Mesenchymal stem cell (in vitro differentiated cells and primary cell): Measurements from ENCODE around the gene VWA2.

Experiments
- DNase-seq: peaks from one replicate; pipeline ENCODE4 v3.0.0-alpha.2; 2013
- H2AFZ ChIP-seq: one replicate; pipeline ENCODE4 v1.6.1; 2013; ENCODE audit warnings: low read depth, mild to moderate bottlenecking, control low read depth, inconsistent platforms, low read length, moderate library complexity
- H2AK5ac ChIP-seq: 2 replicates; pipeline ENCODE4 v1.6.1; 2013; ENCODE audit warnings: low read length, moderate library complexity, mild to moderate bottlenecking, inconsistent platforms; ENCODE audit not compliant: severe bottlenecking
- H2BK120ac ChIP-seq: one replicate; pipeline ENCODE4 v1.6.1; 2013; ENCODE audit warnings: low read depth, mild to moderate bottlenecking, inconsistent platforms, low read length, moderate library complexity
- H2BK12ac ChIP-seq, 2 experiments: one replicate each; pipeline ENCODE4 v1.6.1; 2013; ENCODE audit warnings: inconsistent platforms in 2 of 2, low read length in 2 of 2, mild to moderate bottlenecking in 2 of 2, moderate library complexity in 2 of 2, control low read depth in 1 of 2
- H2BK15ac ChIP-seq: one replicate; pipeline ENCODE4 v1.6.1; 2013; ENCODE audit warnings: mild to moderate bottlenecking, low read depth, inconsistent platforms; ENCODE audit not compliant: poor library complexity, severe bottlenecking
- H2BK5ac ChIP-seq: 2 replicates; pipeline ENCODE4 v1.6.1; 2013; ENCODE audit warnings: low read depth, mild to moderate bottlenecking, low read length, control low read depth, inconsistent platforms; ENCODE audit not compliant: poor library complexity, severe bottlenecking
- H3K14ac ChIP-seq, 2 experiments: one replicate each; pipeline ENCODE4 v1.6.1; 2013; ENCODE audit warnings: inconsistent platforms in 2 of 2, low read length in 2 of 2, control low read depth in 1 of 2, mild to moderate bottlenecking in 1 of 2, moderate library complexity in 1 of 2
- H3K18ac ChIP-seq, 2 experiments: one replicate each; pipeline ENCODE4 v1.6.1; 2013; ENCODE audit warnings: inconsistent platforms in 2 of 2, low read length in 2 of 2, control low read depth in 1 of 2, low read depth in 1 of 2, mild to moderate bottlenecking in 1 of 2
- H3K23ac ChIP-seq, 2 experiments: one replicate each; pipeline ENCODE4 v1.6.1; 2013; ENCODE audit warnings: inconsistent platforms in 2 of 2, low read length in 2 of 2, mild to moderate bottlenecking in 2 of 2, moderate library complexity in 2 of 2, control low read depth in 1 of 2
- H3K27ac ChIP-seq: 2 replicates; pipeline ENCODE4 v1.5.1; 2013; ENCODE audit warnings: mild to moderate bottlenecking, moderate library complexity, low read length, control low read depth, inconsistent platforms; ENCODE audit not compliant: poor library complexity, severe bottlenecking
- H3K27me3 ChIP-seq, 2 experiments: 2 replicates each; pipeline versions ENCODE4 v1.6.1 to v1.7.0; 2013; ENCODE audit warnings: low read length in 2 of 2, mild to moderate bottlenecking in 2 of 2, moderate library complexity in 2 of 2, control low read depth in 1 of 2, inconsistent platforms in 1 of 2; ENCODE audit not compliant: control insufficient read depth in 1 of 2, insufficient read depth in 1 of 2
- H3K36me3 ChIP-seq, 2 experiments: 2 replicates each; pipeline versions ENCODE4 v1.6.1 to v1.7.0; 2013; ENCODE audit warnings: low read length in 2 of 2, control low read depth in 1 of 2, inconsistent platforms in 1 of 2, low read depth in 1 of 2, mild to moderate bottlenecking in 1 of 2; ENCODE audit not compliant: insufficient read depth in 2 of 2, control insufficient read depth in 1 of 2
- H3K4ac ChIP-seq, 2 experiments: one replicate each; pipeline ENCODE4 v1.6.1; 2013; ENCODE audit warnings: inconsistent platforms in 2 of 2, low read length in 2 of 2, mild to moderate bottlenecking in 2 of 2, moderate library complexity in 2 of 2, control low read depth in 1 of 2, low read depth in 1 of 2
- H3K4me1 ChIP-seq: 2 replicates; pipeline ENCODE4 v1.6.1; 2013; ENCODE audit warnings: low read depth, low read length, control low read depth; ENCODE audit not compliant: control insufficient read depth, insufficient read depth
- H3K4me2 ChIP-seq: 2 replicates; pipeline ENCODE4 v1.6.1; 2013; ENCODE audit warnings: low read length, mild to moderate bottlenecking, inconsistent platforms; ENCODE audit not compliant: poor library complexity, severe bottlenecking
- H3K4me3 ChIP-seq, 2 experiments: 2 replicates each; pipeline versions ENCODE4 v1.5.1 to v1.7.0; 2013; ENCODE audit warnings: low read length in 2 of 2, mild to moderate bottlenecking in 2 of 2, control low read depth in 1 of 2, low read depth in 1 of 2; ENCODE audit not compliant: insufficient read depth in 1 of 2
- H3K79me1 ChIP-seq: replicated peaks from 2 replicates; pipeline ENCODE4 v1.6.1; 2013; ENCODE audit warnings: mild to moderate bottlenecking, control low read depth, low read length, inconsistent platforms; ENCODE audit not compliant: poor library complexity, severe bottlenecking
- H3K9ac ChIP-seq: 2 replicates; pipeline ENCODE4 v1.7.0; 2013; ENCODE audit warnings: mild to moderate bottlenecking, low read length, moderate library complexity
- H3K9me3 ChIP-seq: 2 replicates; pipeline ENCODE4 v1.7.0; 2013; ENCODE audit warnings: mild to moderate bottlenecking, low read length; ENCODE audit not compliant: control insufficient read depth
- H4K8ac ChIP-seq: one replicate; pipeline ENCODE4 v1.6.1; 2013; ENCODE audit warnings: inconsistent platforms, mild to moderate bottlenecking, low read length, moderate library complexity
- H4K91ac ChIP-seq: one replicate; pipeline ENCODE4 v1.6.1; 2013; ENCODE audit warnings: mild to moderate bottlenecking, low read length, inconsistent platforms
- WGBS: methylation state at CpG from one replicate; pipeline ENCODE4 v1.1.7; 2013; ENCODE audit warnings: mixed read lengths; 5-methylcytosine and 5-hydroxymethylcytosine counted together

Gene VWA2

DNA sequence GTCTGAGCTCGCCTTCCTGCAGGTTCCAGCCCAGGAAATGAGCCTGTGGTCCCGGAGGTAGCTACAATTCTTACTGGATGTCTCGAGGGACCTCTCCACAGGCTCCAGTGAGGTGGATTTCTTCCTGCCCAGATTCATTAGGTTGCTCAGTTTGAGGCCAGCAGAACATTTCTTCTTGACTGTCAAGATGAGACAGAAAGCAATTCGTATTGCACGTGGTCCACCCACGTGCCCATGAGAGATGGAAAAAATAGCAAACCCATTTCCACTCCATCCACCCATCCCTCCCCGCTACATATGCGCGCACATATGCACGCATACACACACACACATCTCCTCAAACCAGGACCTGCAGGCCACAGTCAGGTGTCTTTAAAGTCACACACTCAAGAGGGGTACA is 68.7 kb downstream of the VWA2 start:
- no peaks in the 10 kb centered on the region for H3K36me3 ChIP-seq
- H3K14ac ChIP-seq: no peak overlapping the region
- no peak overlapping the region for H3K23ac ChIP-seq
- no peak overlapping the region for H4K91ac ChIP-seq
- H3K18ac ChIP-seq: peak overlapping the region in 1 of 2 experiments; percentile 42
- WGBS: 68% methylated on average over 10 of the region's 10 CpGs
- H2AK5ac ChIP-seq: peak overlapping the region; percentile 17
- no peaks in the 10 kb centered on the region for H3K79me1 ChIP-seq
- H4K8ac ChIP-seq: no peak overlapping the region
- H2AFZ ChIP-seq: no peak overlapping the region
- H3K9ac ChIP-seq: no peak overlapping the region
- H3K4me2 ChIP-seq: no peak overlapping the region
- H3K27ac ChIP-seq: no peak overlapping the region
- H3K4me1 ChIP-seq: peaks cover 44% of the 10 kb centered on the region
- H2BK5ac ChIP-seq: no peak overlapping the region
- no peak overlapping the region for H2BK15ac ChIP-seq
- peaks cover 0 to 50% of the 10 kb centered on the region in 2 experiments for H3K27me3 ChIP-seq
- H3K9me3 ChIP-seq: no peaks in the 10 kb centered on the region
- H2BK12ac ChIP-seq: peak overlapping the region in 1 of 2 experiments; percentile 81
- no peak overlapping the region for H3K4me3 ChIP-seq
- DNase-seq: peak; percentile 28
- peak overlapping the region in 1 of 2 experiments; percentile 11 for H3K4ac ChIP-seq
- H2BK120ac ChIP-seq: no peak overlapping the region

DNA sequence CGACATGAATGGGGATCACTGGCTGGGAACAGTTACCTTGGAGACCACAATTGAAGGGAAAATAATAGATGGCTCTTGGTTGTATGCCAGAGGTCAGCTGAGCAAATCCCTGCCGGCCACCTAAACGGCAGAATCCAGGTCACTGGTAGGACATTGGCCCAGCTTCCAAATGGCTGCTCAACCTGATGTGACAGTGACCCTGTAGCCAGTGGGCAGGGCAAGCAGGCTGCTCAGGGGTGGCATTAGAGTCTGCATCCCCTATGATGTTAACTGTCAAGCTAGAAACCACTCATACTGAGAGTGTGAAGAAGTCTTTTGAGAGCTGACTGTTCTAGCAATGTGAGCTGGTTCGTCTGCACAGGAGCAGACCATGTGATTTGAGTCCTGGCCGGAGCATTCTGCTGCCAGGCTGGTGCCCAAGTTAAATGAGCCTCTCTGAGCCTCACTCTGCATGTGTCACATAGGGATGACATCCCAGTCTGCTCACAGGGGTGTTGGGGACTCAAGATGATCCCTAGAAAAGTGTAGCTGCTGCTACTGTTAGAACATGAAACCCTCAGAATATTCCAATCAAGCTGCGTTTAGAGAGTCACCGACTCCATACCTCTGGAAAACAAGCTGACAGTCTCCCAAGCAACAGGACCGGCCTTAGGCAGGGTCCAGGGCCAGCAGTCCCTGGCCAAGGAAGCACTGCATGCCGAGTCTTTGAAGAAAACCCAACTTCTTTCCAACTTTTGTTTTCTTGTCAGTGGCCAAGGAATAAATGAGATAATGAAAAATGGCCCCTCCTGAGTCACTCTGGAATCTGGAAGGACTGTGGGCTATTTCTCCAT is 69.7 kb downstream of the VWA2 start:
- H3K27me3 ChIP-seq: peaks cover 0 to 58% of the 10 kb centered on the region in 2 experiments
- H2BK15ac ChIP-seq: peak overlapping the region; percentile 56
- H3K4ac ChIP-seq: peak overlapping the region in 1 of 2 experiments; percentile 37
- H3K36me3 ChIP-seq: no peaks in the 10 kb centered on the region
- H3K4me3 ChIP-seq: no peak overlapping the region
- no peak overlapping the region for H2AFZ ChIP-seq
- H3K9me3 ChIP-seq: no peaks in the 10 kb centered on the region
- H3K27ac ChIP-seq: no peak overlapping the region
- no peak overlapping the region for H2BK5ac ChIP-seq
- peak overlapping the region; percentile 39 for H4K8ac ChIP-seq
- peaks cover 44% of the 10 kb centered on the region for H3K4me1 ChIP-seq
- H3K18ac ChIP-seq: peak overlapping the region; percentile 23 to 69
- no peak overlapping the region for H3K23ac ChIP-seq
- H3K4me2 ChIP-seq: no peak overlapping the region
- peak; percentile 64 for DNase-seq
- peak overlapping the region in 1 of 2 experiments; percentile 69 for H3K14ac ChIP-seq
- H4K91ac ChIP-seq: peak overlapping the region; percentile 20
- no peak overlapping the region for H3K9ac ChIP-seq
- H2BK120ac ChIP-seq: no peak overlapping the region
- 96% methylated on average over 9 of the region's 9 CpGs for whole genome bisulfite sequencing
- H2BK12ac ChIP-seq: peak overlapping the region; percentile 29 to 86
- no peaks in the 10 kb centered on the region for H3K79me1 ChIP-seq
- H2AK5ac ChIP-seq: peak overlapping the region; percentile 1

DNA sequence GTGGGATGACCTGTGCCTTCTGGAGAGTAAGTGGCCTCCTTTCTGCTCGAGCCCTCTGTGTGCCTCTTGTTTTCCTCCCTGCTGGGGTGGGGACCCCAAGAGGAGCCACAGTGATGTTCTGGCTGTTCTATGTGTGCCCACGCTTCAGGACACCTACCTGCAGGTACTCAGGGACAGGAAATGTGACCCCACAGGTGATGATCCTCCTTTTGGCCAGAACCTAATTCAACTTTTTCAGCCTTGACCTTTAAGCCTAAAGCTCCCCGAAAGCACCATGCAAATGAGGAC is 70.3 kb downstream of the VWA2 start:
- Histone ChIP-seq H3K36me3 (no peaks in the 10 kb centered on the region), H2BK120ac (no peak overlapping the region), H2AK5ac (no peak overlapping the region), H4K8ac (no peak overlapping the region), H3K9ac (no peak overlapping the region), H3K4me2 (no peak overlapping the region), H3K18ac (peak overlapping the region in 1 of 2 experiments; percentile 37), H3K27ac (no peak overlapping the region), H4K91ac (no peak overlapping the region), H2BK12ac (peak overlapping the region in 1 of 2 experiments; percentile 40), H3K4me3 (no peak overlapping the region), H3K4ac (no peak overlapping the region), H3K79me1 (no peaks in the 10 kb centered on the region), H3K4me1 (peaks cover 44% of the 10 kb centered on the region), H3K9me3 (no peaks in the 10 kb centered on the region), H2AFZ (no peak overlapping the region), H2BK5ac (no peak overlapping the region), H3K27me3 (peaks cover 0 to 63% of the 10 kb centered on the region in 2 experiments), H3K23ac (no peak overlapping the region), H2BK15ac (no peak overlapping the region), H3K14ac (no peak overlapping the region)
- 70% methylated on average over 3 of the region's 3 CpGs for WGBS
- DNase-seq: no peak

DNA sequence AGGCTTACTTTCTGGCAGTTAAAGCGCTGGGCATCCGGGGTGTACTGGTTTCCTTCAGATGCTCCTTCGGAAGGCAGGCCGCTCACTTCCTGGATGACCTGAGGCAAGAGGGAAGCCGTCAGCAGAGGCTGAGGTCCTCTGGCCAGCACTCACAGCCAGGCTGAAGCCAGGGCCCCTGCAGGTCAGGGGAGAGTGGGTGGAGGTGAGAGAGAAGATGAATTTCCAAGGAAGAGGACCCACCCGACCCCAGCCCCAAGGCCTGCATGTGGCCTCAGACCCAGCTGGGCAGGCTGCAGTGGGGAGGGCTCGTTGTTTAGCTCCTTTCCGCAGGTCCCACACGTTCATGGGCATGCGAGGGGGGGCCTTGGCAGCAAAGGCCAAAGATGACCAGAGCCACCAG is 71.3 kb downstream of the VWA2 start:
- Histone ChIP-seq H3K9me3 (no peaks in the 10 kb centered on the region), H3K18ac (peak overlapping the region; percentile 19 to 58), H3K4me3 (no peak overlapping the region), H2BK5ac (no peak overlapping the region), H3K14ac (peak overlapping the region in 1 of 2 experiments; percentile 53), H3K79me1 (no peaks in the 10 kb centered on the region), H2BK120ac (peak overlapping the region; percentile 42), H3K36me3 (no peaks in the 10 kb centered on the region), H2BK15ac (no peak overlapping the region), H2AK5ac (no peak overlapping the region), H2BK12ac (no peak overlapping the region), H3K9ac (no peak overlapping the region), H3K4ac (peak overlapping the region in 1 of 2 experiments; percentile 54), H3K4me1 (peaks cover 35% of the 10 kb centered on the region), H3K4me2 (no peak overlapping the region), H3K27ac (no peak overlapping the region), H2AFZ (no peak overlapping the region), H4K8ac (peak overlapping the region; percentile 50), H3K23ac (no peak overlapping the region), H3K27me3 (peaks cover 0 to 64% of the 10 kb centered on the region in 2 experiments), H4K91ac (no peak overlapping the region)
- 77% methylated on average over 10 of the region's 10 CpGs for WGBS
- no peak for DNase-seq
